Endothelial cell (in vitro differentiated cells): Measurements from ENCODE around the gene FBXO48. TPM values are rescaled to one million over a fixed set of nuclear protein-coding genes. Genes with fewer than 3 reads are reported as not detected.

Source experiments
- DNase-seq: peaks from one replicate; pipeline ENCODE4 v3.0.0; 2021; ENCODE audit warnings: low spot score
- H3K27ac Mint-ChIP-seq: one replicate; pipeline ENCODE4 v1.8.0; 2021; ENCODE audit warnings: mixed read lengths, inconsistent platforms; ENCODE audit not compliant: unreplicated experiment
- H3K27me3 Mint-ChIP-seq: one replicate; pipeline ENCODE4 v1.8.0; 2021; ENCODE audit warnings: mild to moderate bottlenecking, moderate library complexity, mixed read lengths, inconsistent platforms; ENCODE audit not compliant: unreplicated experiment
- H3K36me3 Mint-ChIP-seq: one replicate; pipeline ENCODE4 v1.8.0; 2021; ENCODE audit warnings: mild to moderate bottlenecking, low read depth, mixed read lengths, inconsistent platforms; ENCODE audit not compliant: unreplicated experiment
- H3K4me1 Mint-ChIP-seq: one replicate; pipeline ENCODE4 v1.8.0; 2021; ENCODE audit warnings: mild to moderate bottlenecking, mixed read lengths, inconsistent platforms; ENCODE audit not compliant: unreplicated experiment
- H3K4me3 Mint-ChIP-seq: one replicate; pipeline ENCODE4 v1.8.0; 2021; ENCODE audit warnings: mild to moderate bottlenecking, mixed read lengths, inconsistent platforms; ENCODE audit not compliant: unreplicated experiment
- H3K9me3 Mint-ChIP-seq: one replicate; pipeline ENCODE4 v1.8.0; 2021; ENCODE audit warnings: mixed read lengths, inconsistent platforms; ENCODE audit not compliant: unreplicated experiment
- long read RNA-seq: library from polyadenylated mRNA; unstranded; transcript quantifications from one replicate; pipeline ENCODE4 v2.0.0, GENCODE V29; 2020; ENCODE audit not compliant: unreplicated experiment
- total RNA-seq: library from RNA; stranded (reverse); fragmentation: NEBNext Ultra II Directional; extraction: Animal tissue kit (Norgen Biotek cat#: 25700); gene quantifications from one replicate; pipeline ENCODE4 v1.2.1, GENCODE V29; 2021; ENCODE audit not compliant: unreplicated experiment
- TF ChIP-seq, protein P1 (sequence below): fragments of 200-600 bp; sonication (generic); IDR thresholded peaks from one replicate; pipeline ENCODE4 v1.5.0; 2021; ENCODE audit warnings: antibody characterized with exemption; ENCODE audit not compliant: unreplicated experiment

The FBXO48 gene, protein sequence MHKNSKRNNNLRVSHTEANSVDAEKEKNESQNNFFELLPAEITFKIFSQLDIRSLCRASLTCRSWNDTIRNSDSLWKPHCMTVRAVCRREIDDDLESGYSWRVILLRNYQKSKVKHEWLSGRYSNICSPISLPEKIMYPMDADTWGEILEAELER
- 1.6 TPM for total RNA-seq
- long read RNA-seq, partial matches to known transcripts, result 0 of 1 reads
- long read RNA-seq, other reads (novel, unspliced or antisense), result 1 of 1 reads

DNA sequence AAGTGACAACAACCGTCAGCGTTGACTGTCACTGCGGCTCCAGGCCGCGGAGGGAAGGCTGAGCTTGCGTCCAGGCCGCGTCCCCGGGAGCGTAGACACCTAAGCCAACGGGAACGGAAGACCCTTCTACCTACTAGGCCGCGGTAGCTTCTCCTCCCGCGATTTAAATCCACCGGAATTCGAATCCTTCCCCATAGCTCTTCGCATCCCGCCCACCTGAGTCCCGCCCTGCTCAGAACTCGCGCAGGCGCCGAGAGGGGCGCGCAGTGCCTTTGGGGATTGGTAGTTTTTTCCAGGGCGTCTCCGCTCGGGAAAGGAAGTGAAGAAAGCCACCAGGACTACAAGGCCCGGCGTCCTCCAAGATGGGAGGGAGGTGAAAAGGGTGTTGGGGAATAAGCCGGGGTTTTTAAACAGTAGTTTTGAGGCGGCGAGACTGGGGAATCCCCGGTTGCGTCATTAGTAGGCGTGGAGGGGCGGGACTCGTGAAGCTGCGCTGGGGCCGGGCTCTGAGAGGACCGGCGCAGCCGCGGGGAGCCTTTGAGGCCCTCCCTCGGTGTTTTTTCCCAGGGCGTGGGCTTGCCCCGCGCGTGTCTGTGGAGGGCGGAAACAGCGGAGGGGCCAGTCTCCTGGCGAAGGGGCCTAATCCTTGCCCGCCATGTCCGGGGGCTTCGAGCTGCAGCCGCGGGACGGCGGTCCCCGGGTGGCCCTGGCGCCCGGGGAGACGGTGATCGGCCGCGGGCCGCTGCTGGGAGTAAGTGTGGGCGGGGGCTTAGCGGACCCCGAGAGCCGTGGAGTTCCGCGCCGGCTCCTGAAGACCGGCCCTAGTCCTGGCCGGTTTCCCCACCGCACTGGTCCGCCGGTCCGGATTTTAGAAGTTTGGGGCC, at the start of gene FBXO48, which contains the start of gene APLF:
Gene FBXO48 (minus strand): TSS at position 218 of the 884 bp plus-strand sequence. CDS start 2,149 bp downstream, outside the sequence.
Gene APLF (plus strand): TSS at position 509 of the 884 bp plus-strand sequence. CDS start 147 bp downstream, at position 656.
- Mint-ChIP-seq H3K4me3 (peak within 1 kb of the TSS; percentile 99), H3K4me1 (peaks cover 36% of the 10 kb centered on the region), H3K27me3 (no peaks in the 10 kb centered on the region), H3K36me3 (no peaks in the 10 kb centered on the region), H3K9me3 (no peaks in the 10 kb centered on the region), H3K27ac (peak within 1 kb of the TSS; percentile 85)
- DNase-seq, result peak; percentile 90
- TF ChIP-seq, protein P1, sequence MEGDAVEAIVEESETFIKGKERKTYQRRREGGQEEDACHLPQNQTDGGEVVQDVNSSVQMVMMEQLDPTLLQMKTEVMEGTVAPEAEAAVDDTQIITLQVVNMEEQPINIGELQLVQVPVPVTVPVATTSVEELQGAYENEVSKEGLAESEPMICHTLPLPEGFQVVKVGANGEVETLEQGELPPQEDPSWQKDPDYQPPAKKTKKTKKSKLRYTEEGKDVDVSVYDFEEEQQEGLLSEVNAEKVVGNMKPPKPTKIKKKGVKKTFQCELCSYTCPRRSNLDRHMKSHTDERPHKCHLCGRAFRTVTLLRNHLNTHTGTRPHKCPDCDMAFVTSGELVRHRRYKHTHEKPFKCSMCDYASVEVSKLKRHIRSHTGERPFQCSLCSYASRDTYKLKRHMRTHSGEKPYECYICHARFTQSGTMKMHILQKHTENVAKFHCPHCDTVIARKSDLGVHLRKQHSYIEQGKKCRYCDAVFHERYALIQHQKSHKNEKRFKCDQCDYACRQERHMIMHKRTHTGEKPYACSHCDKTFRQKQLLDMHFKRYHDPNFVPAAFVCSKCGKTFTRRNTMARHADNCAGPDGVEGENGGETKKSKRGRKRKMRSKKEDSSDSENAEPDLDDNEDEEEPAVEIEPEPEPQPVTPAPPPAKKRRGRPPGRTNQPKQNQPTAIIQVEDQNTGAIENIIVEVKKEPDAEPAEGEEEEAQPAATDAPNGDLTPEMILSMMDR, result no peak

DNA sequence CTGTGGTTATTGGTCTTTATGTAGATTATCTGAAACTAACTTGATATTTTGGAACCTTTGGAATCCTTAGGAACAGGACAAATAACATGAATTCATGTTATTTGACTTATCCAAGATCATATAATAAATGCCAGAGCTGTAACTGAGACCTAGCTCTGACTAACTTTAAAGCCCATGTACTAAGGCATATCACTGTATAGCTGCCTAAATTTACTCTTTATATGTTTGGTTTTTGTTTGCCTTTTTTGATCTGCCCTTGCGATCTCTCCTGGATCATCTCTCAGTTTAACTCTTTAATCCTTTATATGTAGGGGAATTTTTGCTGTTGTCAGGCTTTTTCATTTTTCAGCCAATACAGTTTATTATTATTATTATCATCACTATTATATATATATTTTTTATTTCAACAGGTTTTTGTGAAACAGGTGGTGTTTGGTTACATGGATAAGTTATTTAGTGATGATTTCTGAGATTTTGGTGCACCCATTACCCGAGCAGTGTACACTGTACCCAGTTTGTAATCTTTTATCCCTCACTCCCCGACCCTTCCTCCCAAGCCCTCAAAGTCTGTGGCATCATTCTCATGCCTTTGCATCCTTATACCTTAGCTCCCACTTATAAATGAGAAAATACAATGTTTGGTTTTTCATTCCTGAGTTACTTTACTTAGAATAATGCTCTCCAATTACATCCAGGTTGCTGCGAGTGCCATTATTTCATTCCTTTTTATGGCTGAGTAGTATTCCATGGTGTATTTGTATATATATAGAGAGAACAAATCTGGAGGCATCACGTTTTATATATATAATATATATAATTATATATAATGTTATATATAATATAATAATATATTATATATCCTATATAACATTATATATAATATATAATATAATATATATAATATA, 49.2 kb upstream of the FBXO48 start:
- Mint-ChIP-seq H3K9me3 (no peaks in the 10 kb centered on the region), H3K4me3 (no peak overlapping the region), H3K36me3 (no peaks in the 10 kb centered on the region), H3K4me1 (no peaks in the 10 kb centered on the region), H3K27ac (no peak overlapping the region), H3K27me3 (no peaks in the 10 kb centered on the region)
- DNase-seq, result no peak
- TF ChIP-seq, protein P1, result no peak

DNA sequence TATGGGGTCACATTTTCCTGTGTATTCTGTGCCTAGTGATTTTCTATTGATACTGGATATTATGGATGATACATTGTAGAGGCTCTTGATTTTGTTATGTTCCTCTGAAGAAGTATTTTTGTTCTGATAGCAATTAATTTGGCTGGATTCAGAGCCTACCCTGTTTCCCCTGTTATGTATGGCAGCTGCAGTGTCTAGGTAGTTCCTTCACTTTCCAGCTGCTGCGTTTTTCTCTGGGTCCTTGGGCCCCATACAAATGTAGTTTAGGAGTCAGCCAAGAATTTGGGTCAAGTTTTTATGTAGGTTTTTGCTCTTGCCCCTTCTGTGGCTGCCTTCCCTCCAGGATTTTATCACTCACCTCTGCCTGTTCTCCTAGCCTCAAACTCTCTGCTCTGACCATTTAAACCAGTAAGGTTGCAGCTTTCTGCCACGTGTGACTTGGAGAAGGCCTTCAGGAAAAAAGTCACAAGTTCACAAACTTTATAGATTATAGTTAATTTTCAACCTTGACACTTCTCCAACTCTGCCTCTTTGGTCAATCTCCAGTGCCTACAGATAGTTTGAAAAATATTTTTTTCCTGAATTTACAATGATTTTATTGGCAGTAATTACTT, 47.3 kb upstream of the FBXO48 start:
- TF ChIP-seq, protein P1, result no peak
- Mint-ChIP-seq H3K36me3 (no peaks in the 10 kb centered on the region), H3K27me3 (no peaks in the 10 kb centered on the region), H3K4me1 (no peaks in the 10 kb centered on the region), H3K9me3 (no peaks in the 10 kb centered on the region), H3K4me3 (no peak overlapping the region), H3K27ac (no peak overlapping the region)
- no peak for DNase-seq

DNA sequence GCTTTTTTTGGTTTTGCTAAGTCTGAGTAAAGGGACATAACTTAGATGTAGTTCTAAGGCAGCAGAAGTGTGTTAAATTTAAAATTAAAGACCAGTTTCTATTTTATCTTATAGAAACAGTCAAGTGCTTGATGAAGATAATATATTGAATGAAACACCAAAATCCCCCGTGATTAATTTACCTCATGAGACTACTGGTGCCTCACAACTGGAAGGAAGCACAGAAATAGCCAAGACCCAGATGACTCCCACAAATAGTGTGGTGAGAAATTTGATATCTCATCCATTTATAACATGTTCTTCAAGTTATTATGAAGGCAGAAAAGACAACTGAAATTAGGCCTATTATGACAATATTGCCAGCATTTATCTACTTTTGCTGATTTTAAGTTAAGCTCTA, 45.9 kb upstream of the FBXO48 start:
- no peaks in the 10 kb centered on the region for H3K9me3 Mint-ChIP-seq

More for the DNA sequence above, 45.9 kb upstream of the FBXO48 start:
- DNase-seq, result no peak
- Mint-ChIP-seq H3K4me3 (no peak overlapping the region), H3K27ac (no peak overlapping the region), H3K36me3 (peaks cover 6% of the 10 kb centered on the region), H3K27me3 (no peaks in the 10 kb centered on the region), H3K4me1 (no peaks in the 10 kb centered on the region)
- TF ChIP-seq, protein P1, result no peak
